Measurements from ENCODE around the gene SASH1.

- TF ChIP-seq, protein P1, sequence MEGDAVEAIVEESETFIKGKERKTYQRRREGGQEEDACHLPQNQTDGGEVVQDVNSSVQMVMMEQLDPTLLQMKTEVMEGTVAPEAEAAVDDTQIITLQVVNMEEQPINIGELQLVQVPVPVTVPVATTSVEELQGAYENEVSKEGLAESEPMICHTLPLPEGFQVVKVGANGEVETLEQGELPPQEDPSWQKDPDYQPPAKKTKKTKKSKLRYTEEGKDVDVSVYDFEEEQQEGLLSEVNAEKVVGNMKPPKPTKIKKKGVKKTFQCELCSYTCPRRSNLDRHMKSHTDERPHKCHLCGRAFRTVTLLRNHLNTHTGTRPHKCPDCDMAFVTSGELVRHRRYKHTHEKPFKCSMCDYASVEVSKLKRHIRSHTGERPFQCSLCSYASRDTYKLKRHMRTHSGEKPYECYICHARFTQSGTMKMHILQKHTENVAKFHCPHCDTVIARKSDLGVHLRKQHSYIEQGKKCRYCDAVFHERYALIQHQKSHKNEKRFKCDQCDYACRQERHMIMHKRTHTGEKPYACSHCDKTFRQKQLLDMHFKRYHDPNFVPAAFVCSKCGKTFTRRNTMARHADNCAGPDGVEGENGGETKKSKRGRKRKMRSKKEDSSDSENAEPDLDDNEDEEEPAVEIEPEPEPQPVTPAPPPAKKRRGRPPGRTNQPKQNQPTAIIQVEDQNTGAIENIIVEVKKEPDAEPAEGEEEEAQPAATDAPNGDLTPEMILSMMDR (IDR thresholded peaks at IDR 0.05; ENCODE audit: insufficient read depth, low read depth, low read length): no peak
- TF ChIP-seq EZH2 (IDR thresholded peaks at IDR 0.05; ENCODE audit: insufficient read depth, low read length): no peak
Measured at GRCh38 chr6:148491638-148492251, 149.1 kb downstream of the SASH1 start.

All from astrocyte (in vitro differentiated cells and primary cell).